ENCODE data around the gene ZSCAN23.

- TF ChIP-seq CTCF (IDR thresholded peaks at IDR 0.05) (no peak), EP300 (IDR thresholded peaks at IDR 0.05) (no peak)
Observed at GRCh38 chr6:28485482-28485881, 42.2 kb upstream of the ZSCAN23 start.
